GM19467 (cell line): Measurements from ENCODE around the gene SNRNP25.
"Not testable (repeated sequence)": the region's sequence is repeated elsewhere in the genome, so short reads cannot be mapped to it uniquely, and the experiment has no call there.

Source experiments
- ATAC-seq: cut with Tn5 transposase; IDR thresholded peaks from one replicate; pipeline ENCODE4 v1.9.1; 2021; ENCODE audit warnings: mild to moderate bottlenecking, moderate library complexity; ENCODE audit not compliant: unreplicated experiment

Gene SNRNP25

GRCh38 chr16:41439-42068, 12.1 kb upstream of the SNRNP25 start:
- no peak for ATAC-seq

- ATAC-seq, result no peak
Measured at GRCh38 chr16:42069-42457, 11.6 kb upstream of the SNRNP25 start.

GRCh38 chr16:42691-43090, 10.9 kb upstream of the SNRNP25 start:
- ATAC-seq, result no peak

- ATAC-seq, result no peak
Measured at GRCh38 chr16:43294-43693, 10.3 kb upstream of the SNRNP25 start.

- ATAC-seq, result no peak
Measured at GRCh38 chr16:44655-45054, 9.0 kb upstream of the SNRNP25 start.

GRCh38 chr16:45454-45853, 8.2 kb upstream of the SNRNP25 start:
- ATAC-seq, result no peak

- ATAC-seq, result not testable (repeated sequence)
Measured at GRCh38 chr16:46510-46909, 7.1 kb upstream of the SNRNP25 start.

- ATAC-seq, result no peak
Measured at GRCh38 chr16:47234-47633, 6.4 kb upstream of the SNRNP25 start.

GRCh38 chr16:50769-51591, 2.6 kb upstream of the SNRNP25 start:
- no peak for ATAC-seq

GRCh38 chr16:54237-54581, 581 bp downstream of the SNRNP25 start:
- ATAC-seq, result no peak

GRCh38 chr16:55571-56136, 2.0 kb downstream of the SNRNP25 start:
- no peak for ATAC-seq

GRCh38 chr16:56231-56927, 2.8 kb downstream of the SNRNP25 start:
- ATAC-seq, result no peak

GRCh38 chr16:57711-58110, 4.1 kb downstream of the SNRNP25 start:
- no peak for ATAC-seq

GRCh38 chr16:58491-59439, 5.1 kb downstream of the SNRNP25 start:
- ATAC-seq, result no peak

- no peak for ATAC-seq
Measured at GRCh38 chr16:59440-60059, 5.9 kb downstream of the SNRNP25 start.

GRCh38 chr16:60166-60565, 6.5 kb downstream of the SNRNP25 start:
- ATAC-seq, result no peak

- no peak for ATAC-seq
Measured at GRCh38 chr16:60929-61878, 7.6 kb downstream of the SNRNP25 start.

GRCh38 chr16:61879-62281, 8.3 kb downstream of the SNRNP25 start:
- no peak for ATAC-seq
